Hepatocyte (in vitro differentiated cells): ENCODE measurements around the gene CCDC40. TPM values are rescaled to one million over a fixed set of nuclear protein-coding genes. Genes with fewer than 3 reads are reported as not detected.

Experiments used
- DNase-seq: peaks from one replicate; pipeline ENCODE4 v3.0.0-alpha.2; 2016; ENCODE audit warnings: low spot score
- H2AFZ ChIP-seq: fragments of 200-600 bp; sonication (generic); 2 replicates; pipeline ENCODE4 v1.6.0; 2016; ENCODE audit warnings: antibody characterized with exemption, mild to moderate bottlenecking
- H3K27ac ChIP-seq: fragments of 200-600 bp; sonication (generic); 2 replicates; pipeline ENCODE4 v1.5.1; 2016; ENCODE audit warnings: mild to moderate bottlenecking
- H3K27me3 ChIP-seq: fragments of 200-600 bp; sonication (generic); 2 replicates; pipeline ENCODE4 v1.6.1; 2016
- H3K36me3 ChIP-seq: fragments of 200-600 bp; sonication (generic); replicated peaks from 2 replicates; pipeline ENCODE4 v1.5.1; 2016; ENCODE audit warnings: low read depth; ENCODE audit not compliant: insufficient read depth
- H3K4me1 ChIP-seq: fragments of 200-600 bp; sonication (generic); 2 replicates; pipeline ENCODE4 v1.5.1; 2016; ENCODE audit warnings: mild to moderate bottlenecking, moderate library complexity; ENCODE audit not compliant: insufficient read depth
- H3K4me2 ChIP-seq: fragments of 200-600 bp; sonication (generic); 2 replicates; pipeline ENCODE4 v1.6.0; 2016
- H3K4me3 ChIP-seq: fragments of 200-600 bp; sonication (generic); 2 replicates; pipeline ENCODE4 v1.5.1; 2016; ENCODE audit warnings: mild to moderate bottlenecking
- H3K79me2 ChIP-seq: fragments of 200-600 bp; sonication (generic); 2 replicates; pipeline ENCODE4 v1.6.0; 2017; ENCODE audit warnings: mild to moderate bottlenecking
- H3K9me2 ChIP-seq: fragments of 200-600 bp; sonication (generic); replicated peaks from 2 replicates; pipeline ENCODE4 v1.6.0; 2017; ENCODE audit warnings: mild to moderate bottlenecking; ENCODE audit not compliant: insufficient read depth
- H3K9me3 ChIP-seq: fragments of 200-600 bp; sonication (generic); 2 replicates; pipeline ENCODE4 v1.5.1; 2016; ENCODE audit warnings: low read depth, mild to moderate bottlenecking
- H4K20me1 ChIP-seq: fragments of 200-600 bp; sonication (generic); 2 replicates; pipeline ENCODE4 v1.6.0; 2016; ENCODE audit warnings: mild to moderate bottlenecking; ENCODE audit not compliant: insufficient read depth, poor library complexity, severe bottlenecking
- EZH2 ChIP-seq: fragments of 200-600 bp; sonication (generic); IDR thresholded peaks from 2 replicates; pipeline ENCODE4 v1.6.1; 2016; ENCODE audit warnings: antibody characterized with exemption, mild to moderate bottlenecking, borderline replicate concordance
- EZH2phosphoT487 ChIP-seq: fragments of 200-600 bp; sonication (generic); IDR thresholded peaks from one replicate; pipeline ENCODE4 v1.6.1; 2018; ENCODE audit warnings: antibody characterized with exemption, mild to moderate bottlenecking, low read depth, moderate library complexity; ENCODE audit not compliant: unreplicated experiment, severe bottlenecking
- WGBS: methylation state at CpG from one replicate; pipeline ENCODE4 v1.1.6; 2016; ENCODE audit warnings: low lambda C conversion rate; ENCODE audit errors: missing lambda C conversion rate; 5-methylcytosine and 5-hydroxymethylcytosine counted together
- polyA plus RNA-seq: library from polyadenylated mRNA; unstranded; fragments of >200 nt; fragmentation: Nextera tagmentation; extraction: Ambion mirVana; gene quantifications from 2 replicates; pipeline ENCODE4 v1.2.1, GENCODE V29; 2016
- total RNA-seq: library from RNA; depleted of rRNA; stranded (reverse); fragments of >200 nt; gene quantifications from 2 replicates; pipeline ENCODE4 v1.2.3, GENCODE V29; 2014
- TF ChIP-seq, protein P1 (sequence below): fragments of 200-600 bp; sonication (generic); IDR thresholded peaks from 2 replicates; pipeline ENCODE4 v1.5.1; 2016; ENCODE audit warnings: antibody characterized with exemption, mild to moderate bottlenecking; ENCODE audit not compliant: poor library complexity

CCDC40 gene
- total and polyA plus RNA-seq, 2 experiments from 2014 or later, result 2.2 to 4.7 TPM

DNA sequence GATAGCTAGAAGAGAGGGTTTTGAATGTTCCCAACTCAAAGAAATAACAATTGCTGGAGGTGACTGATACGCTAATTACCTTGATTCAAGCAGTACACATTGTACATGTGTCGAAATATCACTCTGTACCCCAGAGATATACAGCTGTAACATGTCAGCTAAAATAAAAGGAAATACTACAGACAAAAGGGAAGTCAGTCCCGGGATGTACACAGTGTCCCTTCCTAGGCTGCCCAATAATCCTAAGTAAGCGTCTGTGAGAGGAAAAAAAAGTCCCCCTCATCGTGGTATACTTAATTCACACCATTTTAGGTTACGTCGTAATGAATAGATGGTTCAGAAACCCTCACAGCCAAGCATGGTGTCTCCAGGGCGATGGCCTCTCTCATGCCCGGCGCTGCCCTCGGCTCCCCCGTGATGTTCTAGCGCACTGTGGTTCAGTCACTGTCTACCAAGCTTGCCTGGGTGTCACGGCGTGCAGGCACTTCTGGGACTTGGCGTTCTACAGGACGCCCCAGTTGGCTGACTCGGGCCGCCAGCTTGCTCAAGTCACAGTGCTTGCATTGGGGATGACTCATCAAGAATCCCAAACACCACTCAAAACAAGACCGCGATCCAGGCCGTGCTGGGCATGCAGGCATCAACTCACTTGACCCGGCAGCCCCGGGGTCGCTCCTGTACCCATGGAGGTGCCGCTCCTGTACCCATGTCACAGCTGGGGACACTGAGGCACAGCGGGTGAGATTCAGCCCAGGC, 27.6 kb downstream of the CCDC40 start:
- Histone ChIP-seq H3K9me2 (no peaks in the 10 kb centered on the region), H3K27me3 (no peaks in the 10 kb centered on the region), H3K4me2 (no peak overlapping the region), H3K4me1 (peaks cover 7% of the 10 kb centered on the region), H3K27ac (no peak overlapping the region), H4K20me1 (no peaks in the 10 kb centered on the region), H3K4me3 (no peak overlapping the region), H2AFZ (no peak overlapping the region), H3K9me3 (no peaks in the 10 kb centered on the region), H3K36me3 (no peaks in the 10 kb centered on the region), H3K79me2 (no peaks in the 10 kb centered on the region)
- TF ChIP-seq EZH2phosphoT487 (no peak), EZH2 (no peak)
- TF ChIP-seq, protein P1, sequence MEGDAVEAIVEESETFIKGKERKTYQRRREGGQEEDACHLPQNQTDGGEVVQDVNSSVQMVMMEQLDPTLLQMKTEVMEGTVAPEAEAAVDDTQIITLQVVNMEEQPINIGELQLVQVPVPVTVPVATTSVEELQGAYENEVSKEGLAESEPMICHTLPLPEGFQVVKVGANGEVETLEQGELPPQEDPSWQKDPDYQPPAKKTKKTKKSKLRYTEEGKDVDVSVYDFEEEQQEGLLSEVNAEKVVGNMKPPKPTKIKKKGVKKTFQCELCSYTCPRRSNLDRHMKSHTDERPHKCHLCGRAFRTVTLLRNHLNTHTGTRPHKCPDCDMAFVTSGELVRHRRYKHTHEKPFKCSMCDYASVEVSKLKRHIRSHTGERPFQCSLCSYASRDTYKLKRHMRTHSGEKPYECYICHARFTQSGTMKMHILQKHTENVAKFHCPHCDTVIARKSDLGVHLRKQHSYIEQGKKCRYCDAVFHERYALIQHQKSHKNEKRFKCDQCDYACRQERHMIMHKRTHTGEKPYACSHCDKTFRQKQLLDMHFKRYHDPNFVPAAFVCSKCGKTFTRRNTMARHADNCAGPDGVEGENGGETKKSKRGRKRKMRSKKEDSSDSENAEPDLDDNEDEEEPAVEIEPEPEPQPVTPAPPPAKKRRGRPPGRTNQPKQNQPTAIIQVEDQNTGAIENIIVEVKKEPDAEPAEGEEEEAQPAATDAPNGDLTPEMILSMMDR, result no peak
- peak; percentile 39 for DNase-seq
- WGBS, result 86% methylated on average over 27 of the region's 27 CpGs

- TF ChIP-seq, protein P1, result no peak
- TF ChIP-seq EZH2 (no peak), EZH2phosphoT487 (no peak)
- H3K4me3 ChIP-seq, result no peak overlapping the region
- no peak for DNase-seq
- no peaks in the 10 kb centered on the region for H4K20me1 ChIP-seq
- H2AFZ ChIP-seq, result no peak overlapping the region
- no peak overlapping the region for H3K4me2 ChIP-seq
- H3K27ac ChIP-seq, result no peak overlapping the region
- H3K9me2 ChIP-seq, result no peaks in the 10 kb centered on the region
- no peaks in the 10 kb centered on the region for H3K27me3 ChIP-seq
- H3K4me1 ChIP-seq, result peaks cover 11% of the 10 kb centered on the region
- H3K9me3 ChIP-seq, result no peaks in the 10 kb centered on the region
- H3K79me2 ChIP-seq, result no peaks in the 10 kb centered on the region
- WGBS, result 91% methylated on average over 4 of the region's 8 CpGs
- H3K36me3 ChIP-seq, result no peaks in the 10 kb centered on the region
Observed at GRCh38 chr17:80064696-80065095, 28.3 kb downstream of the CCDC40 start.

DNA sequence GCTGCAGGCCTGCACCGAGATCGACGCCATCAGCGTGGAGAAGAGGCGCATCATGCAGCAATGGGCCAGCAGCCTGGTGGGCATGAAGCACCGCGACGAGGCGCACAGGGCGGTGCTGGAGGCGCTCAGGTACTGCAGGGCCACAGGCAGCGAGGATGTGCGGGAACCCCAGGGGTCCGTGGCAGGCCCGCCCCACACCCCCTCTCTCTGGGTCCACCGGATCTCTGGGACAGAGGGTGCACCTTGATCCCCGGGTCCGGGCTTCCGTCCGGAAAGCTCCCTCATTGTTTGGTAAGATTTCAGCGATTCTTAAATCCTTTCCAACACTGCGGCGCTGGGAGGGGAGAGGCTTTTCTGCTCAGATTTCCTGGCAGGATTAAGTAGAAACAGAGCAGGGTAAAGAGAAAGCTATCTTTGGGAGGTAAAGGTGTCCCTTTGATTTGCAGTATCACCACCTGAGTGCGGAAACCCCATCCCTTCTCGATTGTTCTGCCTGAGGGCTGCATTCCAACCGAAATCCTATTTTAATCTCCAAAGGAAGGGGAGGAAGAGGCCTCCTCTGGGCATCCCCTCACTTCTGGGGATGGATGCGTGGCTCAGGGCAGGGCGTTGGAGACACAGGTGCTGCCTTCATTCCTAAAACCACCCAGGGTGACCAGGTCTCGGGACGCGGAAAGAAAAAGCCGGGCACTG, 29.2 kb downstream of the CCDC40 start:
- H3K4me2 ChIP-seq, result no peak overlapping the region
- TF ChIP-seq EZH2phosphoT487 (no peak), EZH2 (no peak)
- TF ChIP-seq, protein P1, result no peak
- no peak overlapping the region for H2AFZ ChIP-seq

More for the DNA sequence above, 29.2 kb downstream of the CCDC40 start:
- Histone ChIP-seq H3K4me3 (no peak overlapping the region), H3K9me3 (no peaks in the 10 kb centered on the region), H3K27ac (no peak overlapping the region), H3K27me3 (no peaks in the 10 kb centered on the region), H3K9me2 (no peaks in the 10 kb centered on the region), H4K20me1 (no peaks in the 10 kb centered on the region), H3K36me3 (no peaks in the 10 kb centered on the region), H3K79me2 (no peaks in the 10 kb centered on the region), H3K4me1 (peaks cover 11% of the 10 kb centered on the region)
- DNase-seq, result no peak
- 74% methylated on average over 32 of the region's 32 CpGs for WGBS
